Mucosa of gallbladder (tissue), 1 donor: ENCODE measurements around the gene KCNJ9. TPM values are rescaled to one million over a fixed set of nuclear protein-coding genes. Genes with fewer than 3 reads are reported as not detected.

Source experiments
- DNase-seq: peaks from one replicate; pipeline ENCODE4 v3.0.0-alpha.2; 2020; ENCODE audit warnings: low spot score
- total RNA-seq: library from RNA; stranded (reverse); gene quantifications from one replicate; pipeline ENCODE4 v1.2.1, GENCODE V29; 2021
- donor health status: DM: no; HTN: no; CAD: no.

KCNJ9 gene
- total RNA-seq, 1 donor from 2014 or later = not detected

DNA sequence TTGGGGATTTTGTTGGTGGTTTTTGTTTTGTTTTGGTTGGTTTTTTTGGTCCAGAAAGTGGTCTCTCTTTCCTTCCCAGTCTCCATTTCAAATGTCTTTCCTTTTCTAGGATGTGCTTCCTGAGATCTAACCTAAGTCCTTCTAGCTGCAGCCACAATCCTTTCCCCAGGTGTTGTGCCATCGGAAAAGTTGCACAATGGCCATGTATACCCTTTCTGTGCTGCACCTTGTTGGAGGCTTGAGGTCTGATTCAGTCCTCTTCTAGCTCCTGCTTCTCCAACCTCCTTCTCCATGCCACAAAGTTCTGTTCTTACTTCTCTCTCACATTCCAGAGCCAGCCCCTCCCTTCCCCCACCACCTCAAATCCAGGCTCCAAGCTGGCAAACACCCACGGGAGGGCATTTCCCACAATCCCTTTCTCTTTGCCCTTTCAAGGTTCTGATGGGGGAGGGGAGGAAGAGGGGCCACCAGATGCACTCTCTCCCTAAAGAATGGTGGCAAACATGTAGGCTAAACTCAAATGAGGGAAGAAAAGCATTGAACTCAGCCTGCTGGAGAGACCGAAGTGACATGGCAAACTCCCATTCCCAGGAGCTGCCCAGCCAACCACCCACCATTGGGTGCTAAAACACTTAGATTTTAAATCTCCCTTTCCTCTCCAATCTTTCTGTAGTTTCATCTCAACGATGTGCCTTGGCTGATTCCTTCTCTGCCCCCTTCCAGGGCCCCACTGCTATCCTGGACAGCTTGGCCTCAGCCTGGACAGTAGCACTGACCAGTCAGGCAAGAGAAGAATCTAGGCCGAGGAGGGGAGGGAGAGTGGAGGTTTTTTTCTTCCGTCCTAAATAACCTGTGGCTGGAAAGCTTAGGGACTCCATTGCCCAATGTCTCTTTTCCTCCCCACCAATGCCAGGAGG lies 14.3 kb upstream of the KCNJ9 start:
- no peak for DNase-seq

DNA sequence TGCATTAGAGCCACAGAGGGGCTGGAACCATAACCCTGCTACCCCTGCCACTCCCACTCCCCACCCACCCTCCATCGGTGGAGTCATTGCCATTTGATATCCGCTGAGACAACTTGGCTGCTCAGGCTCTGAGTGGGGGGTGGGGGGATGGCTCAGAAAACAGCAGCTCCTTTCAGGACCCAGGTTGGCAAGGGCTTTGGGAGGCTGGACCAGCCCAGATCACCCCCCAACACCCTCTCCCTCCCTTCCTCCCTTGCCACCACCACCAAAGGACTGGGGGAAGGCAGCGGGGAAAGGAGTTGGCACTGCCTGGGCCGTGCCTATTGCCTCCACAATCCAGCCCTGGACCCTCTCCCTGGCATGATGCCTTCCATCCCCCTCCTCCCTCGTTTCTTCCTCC lies 13.1 kb upstream of the KCNJ9 start:
- DNase-seq = no peak

- DNase-seq = no peak
Measured at GRCh38 chr1:160069460-160070231, 11.7 kb upstream of the KCNJ9 start, which contains the start of gene KCNJ10. Gene KCNJ10, minus strand, starts transcription at chr1:160070160. Its CDS starts 27,628 bp downstream, at chr1:160042532.

GRCh38 chr1:160070243-160071163 lies 10.8 kb upstream of the KCNJ9 start:
- peak; percentile 49 for DNase-seq

DNA sequence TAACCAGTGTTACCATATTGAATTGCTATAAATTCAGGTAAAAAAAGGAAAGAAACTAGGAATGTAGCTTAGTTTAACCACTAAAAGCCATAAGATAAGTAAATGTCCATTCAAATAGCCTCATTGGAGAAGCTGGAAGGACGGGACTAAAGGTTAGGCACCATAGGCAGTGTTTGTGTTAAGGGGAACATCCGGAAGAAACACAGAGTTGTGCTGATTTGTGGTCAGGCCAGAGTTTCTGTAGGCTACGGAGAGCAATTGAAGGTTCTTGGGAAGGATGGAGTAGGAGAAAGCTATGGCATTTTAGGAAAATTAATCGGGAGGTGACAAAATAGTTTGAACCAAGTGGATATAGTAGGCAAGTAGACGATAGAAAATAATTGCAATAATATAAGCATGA lies 10.0 kb upstream of the KCNJ9 start:
- DNase-seq = no peak

- DNase-seq = no peak
Measured at GRCh38 chr1:160074865-160075264, 6.5 kb upstream of the KCNJ9 start.

DNA sequence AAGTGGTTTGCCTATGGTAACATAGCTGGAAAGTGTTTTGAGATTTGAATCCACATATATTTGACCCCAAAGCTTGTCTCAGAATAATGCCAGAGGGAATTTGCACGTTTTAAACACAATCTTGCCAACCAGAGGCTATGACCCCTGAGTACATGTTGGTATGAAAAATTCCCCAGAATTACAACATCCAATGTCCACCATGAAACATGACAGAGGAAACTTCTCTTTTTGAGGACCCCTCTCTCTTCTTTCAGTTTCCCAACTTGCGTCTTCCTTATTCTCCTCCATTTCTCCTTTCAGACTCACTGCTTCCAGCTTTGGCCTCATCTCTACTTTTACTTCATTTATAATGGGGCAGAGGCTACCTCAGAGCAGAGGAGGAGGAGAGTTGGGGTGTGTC lies 5.5 kb upstream of the KCNJ9 start:
- DNase-seq = no peak

DNA sequence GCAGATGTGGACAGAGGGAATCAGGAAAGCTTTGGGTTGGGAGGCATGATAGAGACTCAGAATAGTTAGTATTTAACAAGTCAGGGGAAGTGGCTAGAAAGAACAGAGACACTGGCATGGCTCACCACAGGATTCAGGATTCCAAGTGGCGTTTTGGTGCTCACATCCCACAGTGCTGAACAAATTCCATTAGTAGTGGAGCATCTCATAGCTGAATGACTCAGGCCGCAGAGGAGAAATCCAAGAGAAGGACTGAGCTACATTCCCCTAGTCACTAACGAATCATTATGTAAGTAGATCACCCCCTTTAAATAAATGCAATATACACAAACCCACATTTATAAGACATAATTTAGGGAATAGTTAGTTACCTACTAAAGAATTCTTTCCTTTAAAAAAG lies 5.0 kb upstream of the KCNJ9 start:
- no peak for DNase-seq

DNA sequence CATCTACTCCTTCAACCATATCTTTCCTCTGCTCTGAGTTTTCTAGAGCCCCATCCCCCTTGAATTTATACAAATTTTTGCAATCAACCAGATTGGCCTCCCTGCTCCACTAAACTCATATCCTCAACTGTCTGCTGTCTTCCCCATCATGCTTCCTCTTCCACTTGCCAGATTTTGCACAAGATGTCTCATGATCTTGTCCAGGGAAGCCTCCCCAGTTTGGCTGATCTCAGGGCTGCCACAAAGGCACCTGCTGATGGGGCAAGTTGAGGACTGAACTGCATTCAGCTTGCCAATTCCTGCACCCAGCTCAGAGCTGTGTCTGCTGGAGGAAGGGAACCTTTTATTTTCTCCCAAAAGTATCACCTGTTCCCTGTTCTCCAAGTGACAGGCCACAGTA lies 3.9 kb upstream of the KCNJ9 start:
- DNase-seq = no peak

DNA sequence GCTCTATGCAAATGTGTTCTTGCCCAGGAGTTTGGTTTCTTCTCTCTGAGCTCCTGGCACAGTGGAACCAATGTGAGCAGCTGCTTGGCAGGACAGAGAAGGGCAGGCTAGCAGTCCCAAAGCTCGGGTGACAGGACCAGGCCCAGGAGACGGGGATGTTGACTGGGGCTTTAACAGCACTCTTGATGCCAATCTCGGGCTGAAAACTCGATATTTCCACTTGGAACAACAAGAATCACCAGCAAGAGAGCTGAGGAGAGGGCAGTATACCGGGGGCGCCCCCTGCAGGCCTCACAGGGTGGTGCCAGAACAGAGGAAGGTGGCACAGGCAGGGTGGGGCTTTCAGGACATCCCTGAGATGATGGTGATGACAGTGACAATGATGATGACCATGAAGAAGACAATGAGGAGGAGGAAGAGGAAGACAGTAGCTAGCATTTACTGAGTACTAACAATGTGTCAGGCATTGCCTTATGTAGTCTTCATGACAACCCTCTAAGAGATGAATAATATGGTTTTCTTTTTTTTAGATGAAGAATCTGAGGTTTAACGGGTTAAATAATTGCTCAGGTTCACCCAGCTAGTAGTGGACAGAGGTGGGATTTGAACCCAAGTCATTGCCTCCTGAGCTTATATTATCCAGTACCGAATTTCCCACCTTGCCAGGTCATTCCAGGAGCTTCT lies 2.7 kb upstream of the KCNJ9 start:
- DNase-seq = no peak

DNA sequence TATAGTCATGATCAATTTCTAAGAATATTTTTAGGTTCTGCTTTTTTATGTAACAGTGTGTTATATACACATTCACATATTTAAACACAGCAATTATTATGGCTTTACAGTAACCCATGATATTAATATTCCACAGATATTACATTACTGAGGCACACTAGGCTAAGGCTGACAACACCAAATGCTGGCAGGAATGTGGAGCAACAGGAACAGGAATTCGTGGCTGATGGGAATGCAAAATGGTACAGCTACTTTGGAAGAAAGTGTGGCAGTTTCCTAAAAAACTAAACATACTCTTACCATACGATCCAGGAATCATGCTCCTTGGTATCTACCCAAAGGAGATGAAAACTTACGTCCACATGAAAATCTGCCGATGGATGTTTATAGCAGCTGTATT lies 1.9 kb upstream of the KCNJ9 start:
- DNase-seq = no peak

DNA sequence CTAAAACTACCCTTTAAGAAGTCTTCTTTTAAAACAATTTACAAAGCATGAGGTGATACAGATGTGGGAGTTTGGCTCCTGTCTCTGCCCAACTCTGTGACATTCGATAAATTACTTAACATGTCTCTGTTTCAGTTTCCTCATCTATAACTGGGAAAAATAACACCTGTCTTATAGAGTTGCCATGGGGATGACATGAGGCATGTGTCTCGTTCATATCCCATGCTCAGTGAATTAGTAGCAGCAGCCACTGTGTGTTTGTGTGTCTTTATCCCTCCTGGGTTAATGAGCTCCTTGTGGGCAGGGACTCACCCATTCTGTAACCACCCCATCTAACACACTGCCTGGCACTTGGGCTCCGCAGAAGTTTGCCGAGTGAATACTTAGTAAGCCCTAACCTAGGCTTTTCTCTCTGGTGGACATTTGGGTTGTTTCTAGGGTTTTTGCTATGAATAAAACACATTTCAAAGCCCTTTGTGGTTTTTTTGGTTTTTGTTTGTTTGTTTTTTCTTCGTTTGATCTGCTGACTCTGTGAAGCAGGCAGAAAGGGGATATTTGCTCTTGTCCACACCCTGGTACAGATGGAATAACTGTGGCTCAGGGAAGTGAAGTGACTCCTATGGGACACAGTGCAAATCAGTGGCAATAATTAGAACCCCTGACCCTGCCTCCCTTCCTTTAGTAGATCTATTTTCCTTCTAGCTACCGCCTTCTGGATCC lies 797 bp upstream of the KCNJ9 start:
- no peak for DNase-seq

- no peak for DNase-seq
Measured at GRCh38 chr1:160082487-160082886, 1.1 kb downstream of the KCNJ9 start.

- DNase-seq = no peak
Measured at GRCh38 chr1:160082926-160083325, 1.6 kb downstream of the KCNJ9 start.

GRCh38 chr1:160083968-160084770 lies 2.8 kb downstream of the KCNJ9 start:
- peak; percentile 80 for DNase-seq

DNA sequence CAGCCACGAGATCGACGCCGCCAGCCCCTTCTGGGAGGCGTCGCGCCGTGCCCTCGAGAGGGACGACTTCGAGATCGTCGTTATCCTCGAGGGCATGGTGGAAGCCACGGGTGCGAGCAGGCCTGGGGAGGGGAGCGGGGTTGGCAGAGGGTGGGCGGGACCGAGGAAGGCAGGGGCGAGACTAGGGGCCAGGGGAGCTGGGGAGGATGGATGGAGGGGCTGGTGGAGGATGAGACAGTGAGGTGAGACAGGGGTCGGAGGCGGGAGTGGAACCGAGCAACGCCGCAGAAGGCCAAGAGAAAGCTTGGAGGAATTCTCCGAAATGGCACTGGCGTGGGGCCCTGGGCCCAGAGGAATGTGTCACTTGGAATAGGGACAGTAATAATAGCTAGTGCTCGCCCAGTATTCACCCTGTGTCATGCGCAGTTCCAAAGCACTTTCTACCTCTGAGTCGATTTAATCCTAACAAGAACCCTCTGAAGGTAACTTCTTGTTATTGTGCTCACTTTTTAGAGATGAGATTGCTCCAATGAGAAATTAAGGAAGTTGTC lies 3.5 kb downstream of the KCNJ9 start:
- DNase-seq = no peak

- peak; percentile 81 for DNase-seq
Measured at GRCh38 chr1:160085686-160086455, 4.5 kb downstream of the KCNJ9 start.

GRCh38 chr1:160086456-160086892 lies 5.1 kb downstream of the KCNJ9 start:
- no peak for DNase-seq
